Sciatic nerve (tissue), 2 donors: Measurements from ENCODE around the gene FADS6. TPM values are rescaled to one million over a fixed set of nuclear protein-coding genes. Genes with fewer than 3 reads are reported as not detected.
"Not testable (repeated sequence)": the region's sequence is repeated elsewhere in the genome, so short reads cannot be mapped to it uniquely, and the experiment has no call there.

ENCODE experiments used
- ATAC-seq: fragments of 200-7000 bp; cut with Tn5 transposase; one replicate; pipeline ENCODE4 v1.9.1; 2020; ENCODE audit warnings: mild to moderate bottlenecking, moderate library complexity
- DNase-seq: peaks from one replicate; pipeline ENCODE4 v3.0.0-alpha.2; 2020; ENCODE audit warnings: low spot score
- intact Hi-C: fragments of 100-400 bp; cut with DNase I; formaldehyde crosslinking; loops from one replicate; pipeline ENCODE4 v1.14.2; 2022
- total RNA-seq: library from RNA; stranded (reverse); fragmentation: NEBNext Ultra II Directional; extraction: Animal tissue kit (Norgen Biotek cat#: 25700); gene quantifications from one replicate; pipeline ENCODE4 v1.2.1, GENCODE V29; 2021
- donor health status: DM: no; HTN: no; CAD: no.
- donor health status: DM: no; HTN: no; CAD: no.

FADS6 gene
- total RNA-seq, 1 donor from 2014 or later: not detected

GRCh38 chr17:74922172-74922571 is 28.7 kb upstream of the FADS6 start:
- ATAC-seq: no peak
- intact Hi-C loops: no loop called here
- no peak for DNase-seq

- DNase-seq (no peak), ATAC-seq (no peak)
- intact Hi-C loops: no loop called here
These were observed 28.3 kb upstream of the FADS6 start for GRCh38 chr17:74921769-74922168.

GRCh38 chr17:74921026-74921681 is 27.7 kb upstream of the FADS6 start:
- no peak for DNase-seq
- no peak for ATAC-seq
- intact Hi-C loops: no loop called here

GRCh38 chr17:74920642-74921025 is 27.2 kb upstream of the FADS6 start:
- intact Hi-C loops: no loop called here
- DNase-seq (no peak), ATAC-seq (no peak)

DNA sequence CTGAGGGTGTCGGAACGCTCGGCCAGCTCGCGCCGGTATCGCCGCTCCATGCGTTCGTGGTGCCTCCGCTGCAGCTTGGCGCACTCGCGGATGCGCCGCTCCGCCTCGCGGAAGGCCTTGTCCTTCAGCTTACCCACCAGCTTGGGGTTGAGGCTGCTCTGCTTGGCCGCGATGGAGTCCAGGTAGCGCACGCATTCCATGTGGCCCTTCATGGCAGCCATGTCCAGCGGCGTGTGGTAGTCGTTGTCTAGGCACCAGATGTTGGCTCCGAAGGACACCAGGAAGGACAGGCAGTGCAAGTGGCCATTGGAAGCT is 26.8 kb upstream of the FADS6 start:
- no peak for ATAC-seq
- intact Hi-C loops: no loop called here

GRCh38 chr17:74919440-74920305 is 26.2 kb upstream of the FADS6 start:
- no peak for DNase-seq
- intact Hi-C loops: loop anchor here (10.0 kb wide), 1 partner anchor 1115 kb away; no protein-coding TSS in a partner anchor
- no peak for ATAC-seq

More for the DNA sequence above, 26.8 kb upstream of the FADS6 start:
- DNase-seq: no peak

- intact Hi-C loops: loop anchor here (10.0 kb wide), 1 partner anchor 1116 kb away; no protein-coding TSS in a partner anchor
- ATAC-seq (no peak), DNase-seq (no peak)
These were observed 25.5 kb upstream of the FADS6 start for GRCh38 chr17:74918906-74919305.

- intact Hi-C loops: loop anchor here (10.0 kb wide), 1 partner anchor 1117 kb away; no protein-coding TSS in a partner anchor
- ATAC-seq: no peak
- DNase-seq: no peak
These were observed 24.0 kb upstream of the FADS6 start for GRCh38 chr17:74917430-74917829.

DNA sequence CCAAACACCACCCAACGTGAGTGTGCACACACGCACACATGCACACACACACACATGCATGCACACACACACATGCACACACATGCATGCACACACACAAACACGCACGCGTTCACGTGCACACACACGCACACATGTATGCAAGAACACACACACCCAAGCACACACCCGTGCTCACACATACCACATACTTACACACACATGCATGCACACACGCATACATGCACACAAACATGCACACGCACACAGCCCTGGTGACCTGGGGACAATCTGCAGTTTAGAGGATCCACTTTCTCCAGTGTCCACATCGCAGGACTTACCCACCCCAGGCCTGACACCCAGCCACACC is 23.4 kb upstream of the FADS6 start:
- DNase-seq: no peak
- intact Hi-C loops: loop anchor here (10.0 kb wide), 1 partner anchor 1118 kb away; no protein-coding TSS in a partner anchor
- no peak for ATAC-seq

GRCh38 chr17:74916136-74916850 is 22.9 kb upstream of the FADS6 start:
- no peak for DNase-seq
- ATAC-seq: no peak
- intact Hi-C loops: loop anchor here (10.0 kb wide), 1 partner anchor 1119 kb away; no protein-coding TSS in a partner anchor

- not testable (repeated sequence) for DNase-seq, ATAC-seq
- intact Hi-C loops: loop anchor here (10.0 kb wide), 1 partner anchor 1123 kb away; no protein-coding TSS in a partner anchor
These were observed 18.0 kb upstream of the FADS6 start for GRCh38 chr17:74911423-74911822.

DNA sequence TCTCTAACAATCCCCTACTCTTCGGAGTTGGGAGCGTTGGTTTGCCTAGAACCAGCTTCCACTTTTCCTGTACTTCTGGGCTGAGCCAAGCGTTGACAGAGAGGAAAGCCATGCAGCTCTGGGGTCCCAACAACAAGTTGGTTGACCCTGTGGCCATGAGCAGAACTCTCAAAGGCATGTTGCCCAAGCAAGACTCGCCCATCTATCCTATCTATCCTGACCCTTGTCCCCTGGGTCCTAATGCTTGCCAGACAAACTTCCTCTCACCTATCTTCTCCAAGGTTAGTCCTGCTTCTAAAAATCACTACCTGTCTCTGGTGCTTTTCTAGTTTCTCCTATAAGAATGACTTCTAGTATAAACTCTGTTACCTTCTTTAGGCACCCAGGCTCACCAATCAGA is 15.7 kb upstream of the FADS6 start:
- intact Hi-C loops, DNase-seq, ATAC-seq: not testable (repeated sequence)

DNA sequence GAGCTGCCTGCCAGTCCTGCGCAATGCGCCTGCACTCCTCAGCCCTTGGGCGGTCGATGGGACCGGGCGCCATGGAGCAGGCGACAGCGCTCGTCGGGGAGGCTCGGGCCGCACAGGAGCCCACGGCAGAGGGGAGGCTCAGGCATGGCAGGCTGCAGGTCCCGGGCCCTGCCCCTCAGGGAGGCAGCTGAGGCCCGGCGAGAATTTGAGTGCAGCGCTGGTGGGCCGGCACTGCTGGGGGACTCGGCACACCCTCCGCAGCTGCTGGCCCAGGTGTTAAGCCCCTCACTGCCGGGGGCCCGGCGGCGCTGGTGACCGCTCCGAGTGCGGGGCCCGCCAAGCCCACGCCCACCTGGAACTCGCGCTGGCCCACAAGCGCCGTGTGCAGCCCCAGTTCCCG is 13.6 kb upstream of the FADS6 start:
- DNase-seq: no peak
- ATAC-seq: no peak
- intact Hi-C loops: no loop called here

GRCh38 chr17:74906214-74906793 is 12.9 kb upstream of the FADS6 start:
- ATAC-seq, DNase-seq, intact Hi-C loops: not testable (repeated sequence)

DNA sequence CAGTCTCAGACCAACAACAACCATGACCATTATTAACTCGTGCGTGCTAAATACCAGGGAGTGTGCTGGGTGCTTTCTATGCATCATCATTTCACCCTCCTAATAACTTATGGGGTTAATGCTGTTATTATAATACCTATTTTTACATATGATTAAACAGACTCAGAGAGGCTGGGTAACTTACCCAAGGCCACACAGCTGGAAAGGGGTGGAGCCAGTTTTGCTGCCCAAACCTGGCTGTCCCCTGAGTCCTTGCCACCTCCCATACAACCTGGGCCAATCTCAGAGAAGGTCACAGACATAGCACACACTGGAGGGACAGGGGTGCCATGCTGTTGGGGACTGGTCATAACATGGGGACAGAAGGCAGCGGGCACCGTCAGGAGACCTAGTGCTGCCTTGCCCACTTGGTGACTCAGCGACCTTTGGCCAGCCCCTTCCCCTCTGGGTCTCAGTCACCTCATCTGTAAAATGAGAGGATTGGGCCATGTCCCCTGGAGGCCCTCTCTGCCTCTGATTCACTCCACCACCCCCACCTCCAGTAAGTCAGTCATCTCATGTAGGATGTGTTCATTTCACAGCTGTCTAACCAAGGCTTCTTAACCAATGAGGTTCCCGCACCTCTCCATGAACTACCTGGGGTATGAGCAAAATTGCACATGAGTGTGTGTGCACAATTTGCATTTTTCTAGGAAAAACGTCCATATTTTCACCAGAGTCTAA is 11.4 kb upstream of the FADS6 start:
- ATAC-seq (no peak), DNase-seq (no peak)
- intact Hi-C loops: no loop called here

DNA sequence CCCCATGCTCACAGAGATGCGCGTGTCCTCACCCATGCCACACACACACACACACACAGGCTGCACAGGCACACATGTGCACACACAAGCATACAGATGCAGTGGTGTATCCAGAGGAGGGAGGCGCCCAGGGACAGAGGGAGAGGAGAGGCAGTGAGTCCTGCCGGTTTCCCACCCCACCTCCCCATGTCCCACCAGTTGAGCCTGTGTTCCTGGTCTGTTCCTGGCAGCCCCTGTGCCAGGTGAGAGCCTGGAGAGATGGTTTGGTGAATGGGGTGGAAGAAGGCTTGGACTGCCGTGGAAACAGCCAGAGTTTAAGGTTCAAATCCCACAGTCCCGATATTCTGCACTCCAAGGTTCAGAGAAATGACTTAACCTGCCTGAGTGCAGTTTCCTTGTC is 10.2 kb upstream of the FADS6 start:
- no peak for ATAC-seq
- no peak for DNase-seq
- intact Hi-C loops: no loop called here

- intact Hi-C loops: no loop called here
- ATAC-seq (no peak), DNase-seq (no peak)
These were observed 9.6 kb upstream of the FADS6 start for GRCh38 chr17:74903034-74903433.

DNA sequence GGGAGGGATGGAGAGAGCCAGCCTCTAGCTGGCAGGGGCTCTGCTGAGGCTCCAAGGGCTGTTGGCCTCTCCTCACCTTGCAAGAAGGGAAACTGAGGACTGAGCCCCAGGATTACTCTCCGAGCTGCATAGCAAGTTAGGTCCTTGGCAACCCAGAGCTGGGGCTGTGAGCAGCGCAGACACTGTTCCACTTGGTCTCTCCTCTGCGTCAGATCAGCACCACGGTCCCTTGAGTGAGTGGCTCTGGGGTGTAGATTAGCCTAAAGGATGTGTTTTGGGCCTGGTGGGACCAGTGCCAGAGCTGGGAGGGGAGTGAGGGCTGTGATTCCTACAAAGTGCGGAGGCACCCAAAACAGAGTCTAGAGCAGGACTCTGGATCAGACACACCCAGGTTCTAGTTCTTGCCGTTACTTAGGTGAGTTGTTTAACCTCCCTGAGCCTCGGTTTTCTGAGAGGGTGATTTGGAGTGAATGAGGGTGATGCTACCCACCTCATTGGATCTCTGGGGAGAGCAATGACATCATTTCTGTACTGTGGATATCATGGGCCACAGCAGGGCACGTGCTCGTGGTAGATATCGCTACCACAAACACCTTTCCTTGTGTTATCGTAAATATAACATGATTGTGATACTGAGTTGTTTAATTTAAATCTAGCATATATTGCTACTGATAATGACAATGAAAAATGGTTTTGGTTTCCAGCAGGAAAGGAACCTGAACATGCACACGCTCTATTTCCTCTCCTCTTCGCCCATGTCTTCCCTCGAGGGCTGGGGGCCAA is 8.1 kb upstream of the FADS6 start:
- intact Hi-C loops: no loop called here
- DNase-seq: no peak
- no peak for ATAC-seq
